ENCODE results near the gene SEC16A. TPM values are rescaled to one million over a fixed set of nuclear protein-coding genes. Genes with fewer than 3 reads are reported as not detected.

The SEC16A gene
- total RNA-seq, 1 experiment from 2014 or later, result 56.4 TPM

- Histone ChIP-seq H3K4me1 (ENCODE audit: insufficient read depth, low read length) (no peaks in the 10 kb centered on the region), H4K8ac (replicated peaks; ENCODE audit: insufficient read length, low read depth, low read length) (no peak overlapping the region), H2AK5ac (ENCODE audit: insufficient read length, low read length) (no peak overlapping the region), H4K5ac (ENCODE audit: insufficient read length, low read depth, low read length) (no peak overlapping the region), H3K4ac (ENCODE audit: low read depth, low read length) (no peak overlapping the region), H2BK5ac (ENCODE audit: insufficient read length, low read length) (no peak overlapping the region), H2BK120ac (ENCODE audit: low read depth, low read length, poor library complexity, severe bottlenecking) (no peak overlapping the region), H4K20me1 (ENCODE audit: control insufficient read depth, insufficient read depth, insufficient read length) (peaks cover 3% of the 10 kb centered on the region), H3K18ac (ENCODE audit: insufficient read length, low read depth, low read length) (no peak overlapping the region), H2BK12ac (ENCODE audit: insufficient read length, low read depth, low read length) (no peak overlapping the region), H2BK15ac (ENCODE audit: low read depth, low read length) (no peak overlapping the region), H2BK20ac (ENCODE audit: low read depth, low read length, poor library complexity, severe bottlenecking) (no peak overlapping the region), H3K23ac (ENCODE audit: insufficient read length, low read depth, low read length) (no peak overlapping the region), H3K27ac (ENCODE audit: insufficient read length, low read depth, low read length) (no peak overlapping the region), H3K56ac (ENCODE audit: insufficient read length, low read depth, low read length) (no peak overlapping the region), H3K79me1 (ENCODE audit: insufficient read depth, low read depth, low read length, poor library complexity, severe bottlenecking) (no peaks in the 10 kb centered on the region), H3K23me2 (ENCODE audit: insufficient read length, low read depth, low read length, poor library complexity, severe bottlenecking) (no peaks in the 10 kb centered on the region), H3K4me2 (ENCODE audit: insufficient read depth, insufficient read length, low read length) (no peak overlapping the region), H3K9me3 (ENCODE audit: control insufficient read depth, low read depth, low read length) (no peaks in the 10 kb centered on the region), H3K9ac (ENCODE audit: extremely low read depth, insufficient read length, low read length) (no peak overlapping the region), H3K27me3 (ENCODE audit: insufficient read depth, low read length) (no peaks in the 10 kb centered on the region), H3T11ph (ENCODE audit: low read length) (no peak overlapping the region), H3K14ac (ENCODE audit: insufficient read depth, low read length) (no peak overlapping the region), H2AFZ (ENCODE audit: low read length) (no peak overlapping the region), H4K91ac (ENCODE audit: insufficient read length, low read depth, low read length) (no peak overlapping the region), H3K79me2 (ENCODE audit: insufficient read depth, low read length) (no peaks in the 10 kb centered on the region)
- WGBS (ENCODE audit: extremely low coverage, insufficient read length, low lambda C conversion rate), result no CpG with 5 or more reads among the region's 17 CpGs
- DNase-seq, result no peak
- no peak for TF ChIP-seq CTCF (conservative IDR thresholded peaks at IDR 0.05)
- H3K27me3 Mint-ChIP-seq (ENCODE audit: low read depth), result no peaks in the 10 kb centered on the region
- peaks cover 2 to 45% (median 37%) of the 10 kb centered on the region in 3 experiments; a peak in 6 of 7 replicates for H3K36me3 Mint-ChIP-seq (ENCODE audit: insufficient read depth in 1 of 3, low read depth in 3 of 3)
- no peaks in the 10 kb centered on the region for H3K4me1 Mint-ChIP-seq
- no peak overlapping the region for H3K27ac Mint-ChIP-seq
- H3K9me3 Mint-ChIP-seq, result no peaks in the 10 kb centered on the region
- H3K4me3 Mint-ChIP-seq, result no peak overlapping the region
Measured at GRCh38 chr9:136517950-136518349, 35.1 kb upstream of the SEC16A start.
